Anterior cingulate cortex (tissue), 58 donors: ENCODE measurements around the gene ZNF160.
"Not testable (repeated sequence)": the region's sequence is repeated elsewhere in the genome, so short reads cannot be mapped to it uniquely, and the experiment has no call there.

Source experiments
- DNase-seq, 58 donors: peaks; one replicate each; lab custom pipeline; 2025; lab: John Stamatoyannopoulos, UW

ZNF160 gene

DNA sequence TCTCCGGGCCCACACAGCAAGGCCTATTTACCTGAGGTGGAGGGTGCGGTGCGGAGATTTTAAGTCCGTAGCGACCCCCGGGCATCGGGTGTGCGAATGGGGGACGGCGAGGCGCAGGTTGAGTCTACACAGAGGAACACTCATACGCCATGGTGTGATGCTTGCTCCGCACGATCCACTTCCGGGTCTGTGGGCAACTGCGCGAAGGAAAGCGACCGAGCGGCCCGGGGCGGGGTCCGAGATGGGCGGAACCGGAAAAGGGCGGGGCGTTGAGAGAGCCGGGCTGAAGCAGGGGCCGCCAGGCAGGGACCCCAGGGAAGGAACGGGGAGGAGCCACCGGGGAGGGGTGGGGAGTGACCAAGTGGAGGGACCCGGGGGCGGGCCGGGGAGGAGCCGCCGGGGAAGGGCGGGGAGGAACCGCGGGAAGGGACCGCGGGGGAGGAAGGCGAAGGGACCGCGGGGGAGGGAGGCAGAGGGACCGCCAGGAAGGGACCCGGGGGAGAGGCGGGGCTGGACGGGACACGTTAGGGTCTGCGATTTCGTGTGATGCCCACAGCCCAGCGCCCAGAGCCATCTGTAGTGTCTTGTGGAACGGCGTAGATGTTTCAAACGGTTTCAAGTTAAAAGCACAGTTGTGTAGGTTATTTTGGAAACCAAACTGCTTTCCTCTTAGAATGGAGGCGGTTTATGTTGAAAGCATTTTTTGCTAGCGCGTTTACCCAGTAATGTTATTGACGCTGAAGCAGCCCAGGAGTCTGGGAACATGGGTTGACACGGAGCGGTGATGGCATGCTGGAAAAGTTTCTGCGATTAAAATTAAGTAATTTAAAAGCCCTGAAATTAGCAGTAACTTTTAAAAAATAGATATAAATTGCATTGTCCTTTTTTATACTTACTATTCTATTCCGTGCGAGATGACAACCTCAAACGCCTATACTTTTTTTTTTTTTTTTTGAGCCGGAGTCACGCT is at the start of gene ZNF160:
TSS of gene ZNF160 (minus strand) at position 189 of the 970 bp plus-strand sequence. CDS start 17,146 bp downstream, outside the sequence.
- peak; percentile 82 to 99 (median 97) for DNase-seq

DNA sequence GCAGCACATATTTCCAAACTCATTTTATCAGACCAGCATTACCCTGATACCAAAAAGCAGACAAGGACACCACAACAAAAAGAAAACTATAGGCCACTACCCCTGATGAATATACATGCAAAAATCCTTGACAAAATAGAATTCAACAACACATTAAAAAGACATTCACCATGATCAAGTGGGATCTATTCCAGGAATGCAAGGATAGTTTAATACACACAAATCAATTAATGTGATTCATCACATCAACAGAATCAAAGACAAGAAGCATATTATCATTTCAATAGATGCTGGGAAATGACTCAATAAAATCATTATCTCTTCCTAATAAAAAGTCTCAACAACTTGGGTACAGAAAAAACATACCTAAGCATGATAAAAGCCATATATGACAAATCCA is 44.4 kb upstream of the ZNF160 start:
- no peak for DNase-seq

DNA sequence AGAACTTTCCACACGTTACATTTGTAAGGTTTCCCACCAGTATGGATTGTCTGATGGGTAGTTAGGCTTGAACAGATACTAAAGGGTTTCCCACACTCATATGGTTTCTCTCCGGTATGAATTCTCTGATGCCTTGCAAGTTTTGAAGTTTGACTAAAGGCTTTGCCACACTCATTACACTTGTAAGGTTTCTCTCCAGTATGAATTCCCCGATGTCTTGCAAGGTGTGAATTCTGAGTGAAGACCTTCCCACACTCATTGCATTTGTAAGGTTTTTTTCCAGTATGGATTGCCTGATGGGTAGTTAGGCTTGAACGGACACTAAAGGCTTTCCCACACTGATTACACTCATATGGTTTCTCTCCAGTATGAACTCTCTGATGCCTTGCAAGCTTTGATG is 37.1 kb upstream of the ZNF160 start:
- no peak for DNase-seq

DNA sequence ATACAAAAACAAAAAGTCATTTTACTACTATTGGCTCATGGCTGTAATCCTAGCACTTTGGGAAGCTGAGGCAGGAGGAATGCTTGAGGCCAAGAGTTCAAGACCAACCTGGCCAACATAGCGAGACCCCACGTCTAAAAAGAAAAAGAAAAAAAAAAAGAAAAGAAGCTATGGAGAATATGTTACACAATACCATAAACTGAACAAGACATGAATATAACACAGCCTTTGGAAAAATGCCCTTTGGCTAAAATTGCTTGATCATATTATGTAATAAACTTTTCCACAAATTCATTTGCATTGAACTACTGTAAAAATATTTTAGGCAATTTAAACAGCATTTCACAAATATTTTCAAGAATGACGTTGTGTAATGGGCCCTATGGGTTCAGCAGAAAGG is 33.2 kb upstream of the ZNF160 start:
- no peak for DNase-seq

DNA sequence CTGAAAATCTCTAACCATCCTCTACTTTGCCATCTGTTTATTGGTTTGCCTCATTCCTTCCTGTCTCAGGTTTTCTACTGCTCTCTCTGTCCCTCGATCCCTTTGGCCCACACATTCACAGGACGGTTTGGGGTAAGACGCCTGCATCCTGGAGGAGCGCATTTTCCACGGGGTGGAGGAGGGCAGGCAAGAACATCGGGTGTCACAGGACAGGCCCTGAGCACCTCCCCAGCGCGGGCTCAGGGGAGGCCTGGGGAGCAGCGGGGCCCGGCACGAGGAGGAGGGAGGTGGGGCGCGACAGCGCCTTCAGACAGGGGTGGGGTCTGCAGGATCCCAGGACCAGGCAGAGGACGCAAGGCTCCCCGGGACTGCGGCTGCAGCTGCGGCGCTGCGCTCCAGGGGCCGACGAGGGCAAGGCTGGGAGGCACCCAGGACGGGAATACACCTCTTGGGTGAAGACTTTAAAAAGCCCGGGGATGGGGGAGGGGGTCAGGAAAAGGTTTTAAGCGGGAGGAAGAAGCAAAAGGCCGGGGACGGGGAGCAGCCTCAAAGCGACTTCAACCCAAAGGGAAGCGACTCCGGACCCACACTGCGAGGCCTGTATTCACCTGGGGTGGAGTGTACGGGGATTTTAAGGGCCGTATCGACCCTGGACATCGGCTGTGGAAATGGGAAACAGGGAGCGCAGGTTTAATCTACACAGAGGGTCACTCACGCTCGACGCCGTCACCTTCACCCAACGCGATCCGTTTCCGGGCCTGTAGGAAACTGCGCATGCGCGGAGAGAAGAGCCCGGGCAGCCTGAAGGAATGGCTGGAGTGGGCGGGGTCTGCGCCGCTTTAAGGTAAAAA is 29.1 kb upstream of the ZNF160 start, which contains the start of gene ZNF415:
TSS of gene ZNF415 (minus strand) at position 770 of the 851 bp plus-strand sequence. CDS start 10,234 bp downstream, outside the sequence.
- DNase-seq = peak; percentile 15 to 88 (median 70)

DNA sequence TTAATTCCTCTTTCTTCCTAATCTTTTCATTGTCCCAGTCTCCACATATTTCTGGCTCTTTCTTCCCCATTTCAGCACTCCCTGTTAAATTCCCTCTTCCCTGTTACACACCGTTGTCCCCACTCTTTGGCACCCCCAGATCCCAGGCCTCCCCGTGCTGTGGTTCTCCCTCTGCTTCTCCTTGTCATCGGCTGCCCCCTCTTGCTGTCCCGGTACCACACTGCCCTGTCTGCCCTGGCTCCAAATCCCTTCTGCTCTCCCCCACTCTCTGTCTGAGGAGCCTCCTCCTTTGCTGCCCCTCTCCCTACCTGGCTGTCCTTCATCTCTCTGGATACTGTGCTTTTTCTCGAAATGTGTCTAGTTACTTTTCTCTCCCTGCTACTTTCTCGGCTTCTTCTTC is 28.5 kb upstream of the ZNF160 start:
- peak in 20 of 58 donors; percentile 1 to 55 (median 16) for DNase-seq

DNA sequence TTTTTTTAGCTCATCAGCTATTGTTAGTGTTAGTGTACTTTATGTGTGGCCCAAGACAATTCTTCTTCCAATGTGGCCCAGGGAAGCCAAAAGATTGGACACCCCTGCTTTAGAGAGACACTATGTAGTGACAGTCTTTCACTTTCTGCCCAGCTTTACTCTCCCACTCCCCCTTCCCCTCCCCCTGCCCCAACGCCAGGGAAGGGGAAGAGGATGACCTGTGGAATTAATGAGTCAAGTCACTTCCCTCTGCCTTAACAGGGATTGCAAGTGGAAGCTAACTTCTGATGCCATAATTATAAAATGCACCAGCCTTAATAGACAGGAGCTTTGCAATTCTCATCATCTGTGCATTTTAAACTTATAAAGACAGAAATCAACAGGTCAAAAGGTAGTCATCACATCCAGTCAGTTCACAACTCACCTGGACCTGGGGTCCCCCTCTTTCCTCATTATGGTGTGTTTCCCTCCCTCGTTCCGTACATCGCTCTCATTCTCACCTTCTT is 27.9 kb upstream of the ZNF160 start:
- no peak for DNase-seq

DNA sequence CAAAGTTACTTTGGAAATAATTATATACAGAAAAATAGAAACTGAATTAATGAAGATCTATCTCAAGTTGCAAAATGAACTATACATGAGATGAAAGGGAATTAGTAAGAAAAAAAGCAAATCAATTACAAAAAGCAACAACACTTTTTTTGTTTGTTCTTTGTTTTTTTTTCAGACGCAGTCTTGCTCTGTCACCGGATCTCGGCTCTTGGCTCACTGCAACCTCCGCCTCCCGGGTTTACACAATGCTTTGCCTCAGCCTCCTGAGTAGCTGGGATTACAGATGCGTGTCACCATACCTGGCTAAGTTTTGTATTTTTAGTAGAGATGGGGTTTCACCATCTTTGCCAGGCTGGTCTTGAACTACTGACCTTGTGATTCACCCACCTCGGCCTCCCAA is 27.3 kb upstream of the ZNF160 start:
- DNase-seq = peak in 8 of 58 donors; percentile 1 to 39 (median 16)

DNA sequence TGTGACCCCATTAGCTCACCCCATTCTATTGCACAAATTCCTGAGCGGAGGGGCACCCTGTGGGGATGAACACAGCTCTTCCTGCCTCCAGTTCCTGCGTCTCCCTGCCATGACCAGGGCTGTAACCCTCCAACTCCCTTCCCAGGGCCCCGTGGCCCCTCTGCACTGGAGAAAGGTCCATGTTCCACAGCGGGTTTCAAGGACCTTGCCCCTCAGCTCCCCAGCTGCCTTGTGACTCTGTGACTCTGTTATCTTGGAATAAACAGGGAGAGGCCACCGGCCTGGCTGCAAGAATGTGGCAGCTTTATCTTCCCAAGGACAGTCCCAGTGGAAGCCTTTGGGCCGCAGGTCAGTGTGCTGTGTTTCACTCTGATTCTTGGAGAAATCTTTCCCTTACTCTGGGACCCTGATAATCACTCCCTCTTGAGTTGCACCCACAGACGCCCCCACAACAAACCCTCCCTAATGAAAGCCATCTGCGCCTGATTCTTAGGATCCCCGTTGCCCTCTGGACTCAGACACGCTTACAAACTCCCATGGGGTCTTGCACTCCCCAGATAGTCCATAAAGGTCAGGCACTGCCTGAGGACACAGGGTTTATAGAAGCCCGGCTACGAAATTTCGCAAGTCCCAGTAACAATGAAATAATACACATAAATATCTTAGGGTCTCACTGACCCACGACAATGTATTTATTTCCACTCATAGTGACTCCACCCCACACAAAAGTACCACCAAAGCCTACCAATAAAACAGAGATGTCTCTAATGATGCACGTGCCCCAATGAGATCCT is 23.7 kb upstream of the ZNF160 start:
- not testable (repeated sequence) for DNase-seq

DNA sequence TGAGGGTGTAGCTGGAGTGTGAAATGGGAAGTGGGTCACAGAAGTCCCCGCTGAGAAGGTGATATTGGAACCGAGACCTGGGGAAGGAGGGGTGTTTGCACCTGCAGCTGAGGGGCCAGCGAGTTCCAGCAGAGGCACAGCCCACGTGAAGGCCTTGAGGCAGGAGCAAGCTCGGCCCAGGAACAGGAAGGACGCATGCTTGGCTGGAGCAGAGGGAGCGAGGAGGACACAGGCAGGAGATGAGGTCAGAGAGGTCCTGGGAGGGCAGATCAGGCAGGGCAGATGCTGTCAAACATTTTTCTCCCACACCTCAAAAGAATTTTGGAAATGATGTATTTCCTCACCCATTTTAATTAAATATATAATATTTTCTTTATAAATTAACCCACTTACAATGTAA is 20.2 kb upstream of the ZNF160 start:
- DNase-seq = no peak

DNA sequence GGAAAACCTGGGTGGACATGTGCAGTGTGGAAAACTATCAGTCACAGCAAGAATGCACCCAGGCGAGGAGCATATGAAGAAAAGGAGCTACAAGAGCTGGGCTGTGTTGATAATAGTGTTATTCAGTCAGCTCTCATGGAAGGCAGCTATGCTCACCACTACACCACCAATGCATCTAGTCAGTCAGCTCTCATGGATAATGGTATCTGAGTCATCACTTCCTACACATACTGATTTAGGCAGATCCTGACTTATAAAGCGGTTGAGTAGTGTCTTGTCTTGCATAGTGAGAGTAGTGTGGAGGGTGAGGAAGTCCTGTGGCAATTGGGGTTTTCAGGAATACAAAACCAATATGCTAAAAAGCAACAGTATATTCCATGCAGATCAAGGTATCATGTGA is 9.1 kb upstream of the ZNF160 start:
- DNase-seq = no peak

DNA sequence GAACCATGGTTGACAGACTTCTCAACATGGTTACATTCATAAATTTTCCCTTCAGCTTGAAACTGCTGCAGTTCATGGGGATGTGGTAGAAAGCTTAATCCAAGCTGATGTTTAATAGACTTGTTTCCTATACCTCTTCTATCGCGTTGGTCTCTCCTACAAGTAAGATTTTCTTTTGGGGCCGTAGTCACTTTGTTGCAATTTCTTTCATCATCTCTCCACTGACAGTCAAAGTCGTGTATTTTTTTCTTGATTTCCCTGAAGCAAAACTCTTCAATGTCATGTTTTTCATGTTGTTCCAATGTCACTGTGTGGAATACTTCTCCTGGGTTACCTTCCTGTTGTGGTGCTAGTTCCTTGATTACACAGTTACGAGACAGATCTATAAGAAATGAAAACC is 6.3 kb upstream of the ZNF160 start:
- DNase-seq = no peak

DNA sequence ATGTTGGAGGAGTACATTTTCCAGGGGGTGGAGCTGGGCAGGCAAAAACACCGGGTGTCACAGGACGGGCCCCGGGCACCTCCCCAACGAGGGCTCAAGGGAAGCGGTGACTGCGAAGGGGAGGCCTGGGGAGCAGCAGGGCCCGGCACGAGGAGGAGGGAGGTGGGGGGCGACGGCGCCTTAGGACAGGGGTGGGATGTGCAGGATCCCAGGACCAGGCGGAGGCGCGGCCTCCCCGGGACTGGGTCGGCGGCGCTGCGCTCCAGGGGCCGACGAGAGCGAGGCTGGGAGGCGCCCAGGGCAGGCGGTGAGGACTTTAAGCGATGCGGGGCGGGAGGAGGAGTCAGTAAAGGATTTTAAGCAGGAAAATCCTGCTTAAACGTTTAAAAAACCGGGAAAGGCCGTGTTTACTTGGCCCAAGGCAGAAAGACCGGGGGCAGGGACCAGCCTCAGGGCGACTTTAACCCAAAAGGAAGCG is 427 bp downstream of the ZNF160 start:
- peak in 15 of 58 donors; percentile 13 to 57 (median 36) for DNase-seq

DNA sequence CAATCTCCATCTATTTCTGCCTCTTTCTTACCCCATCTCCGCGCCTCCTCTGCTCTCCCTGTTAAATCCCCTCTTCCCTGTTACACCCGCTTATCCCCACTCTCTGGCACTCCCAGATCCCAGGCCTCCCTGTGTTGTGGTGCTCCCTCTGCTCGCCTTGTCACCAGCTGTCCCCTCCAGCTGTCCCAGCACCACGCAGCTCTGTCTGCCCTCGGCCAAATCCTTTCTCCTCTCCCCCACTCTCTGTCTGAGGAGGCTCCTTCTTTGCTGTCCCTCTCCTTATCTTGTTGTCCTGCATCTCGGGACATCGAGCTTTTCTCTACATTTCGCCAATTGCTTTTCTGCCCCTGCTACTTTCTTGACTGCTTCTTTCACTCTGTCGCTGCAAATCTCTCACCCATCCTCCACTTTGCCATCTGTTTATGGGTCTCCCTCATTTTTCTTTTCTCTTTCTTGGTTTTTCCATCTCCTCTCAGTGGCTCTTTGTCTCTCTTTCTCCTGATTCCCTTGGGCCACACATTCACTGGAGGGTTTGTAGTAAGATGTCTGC is 941 bp downstream of the ZNF160 start:
- DNase-seq = peak in 5 of 58 donors; percentile 2 to 30 (median 9)

DNA sequence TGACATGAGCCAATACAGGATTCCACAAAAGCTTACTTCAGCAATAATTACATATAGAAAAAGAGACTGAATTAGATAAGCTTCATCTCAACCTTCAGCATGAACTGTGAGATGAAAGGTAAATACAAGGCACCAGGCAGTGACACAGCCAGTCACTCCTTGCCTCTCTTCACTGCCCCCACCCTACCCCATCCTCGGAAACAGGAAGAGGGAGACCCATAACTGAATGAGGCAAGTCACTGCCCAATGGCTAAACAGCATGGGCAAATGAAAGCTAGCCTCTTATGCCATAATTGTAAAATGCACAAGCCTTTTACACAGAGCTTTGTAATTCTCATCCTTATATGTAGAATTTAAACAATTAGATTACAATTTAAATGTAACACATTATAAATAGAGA is 1.7 kb downstream of the ZNF160 start:
- DNase-seq = no peak

DNA sequence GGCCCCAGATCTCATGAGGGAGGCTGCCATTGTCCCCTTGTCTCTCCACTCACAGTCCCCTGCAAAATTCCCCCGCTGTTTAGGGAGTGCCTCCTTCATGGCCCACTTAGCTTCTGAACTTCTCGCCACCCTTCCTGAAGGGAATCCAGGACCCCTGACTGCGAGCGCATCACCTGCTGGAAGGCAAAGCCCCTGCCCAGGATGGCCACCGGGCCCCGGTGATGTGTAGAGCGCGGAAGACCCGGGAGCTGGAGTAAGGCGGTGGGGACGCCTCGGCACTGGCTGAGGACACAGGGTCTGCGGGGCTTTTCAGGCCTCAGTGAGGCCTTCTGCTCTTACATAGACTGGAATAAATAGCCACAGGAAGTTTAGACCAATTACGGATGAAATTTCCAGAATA is 4.7 kb downstream of the ZNF160 start:
- not testable (repeated sequence) for DNase-seq

DNA sequence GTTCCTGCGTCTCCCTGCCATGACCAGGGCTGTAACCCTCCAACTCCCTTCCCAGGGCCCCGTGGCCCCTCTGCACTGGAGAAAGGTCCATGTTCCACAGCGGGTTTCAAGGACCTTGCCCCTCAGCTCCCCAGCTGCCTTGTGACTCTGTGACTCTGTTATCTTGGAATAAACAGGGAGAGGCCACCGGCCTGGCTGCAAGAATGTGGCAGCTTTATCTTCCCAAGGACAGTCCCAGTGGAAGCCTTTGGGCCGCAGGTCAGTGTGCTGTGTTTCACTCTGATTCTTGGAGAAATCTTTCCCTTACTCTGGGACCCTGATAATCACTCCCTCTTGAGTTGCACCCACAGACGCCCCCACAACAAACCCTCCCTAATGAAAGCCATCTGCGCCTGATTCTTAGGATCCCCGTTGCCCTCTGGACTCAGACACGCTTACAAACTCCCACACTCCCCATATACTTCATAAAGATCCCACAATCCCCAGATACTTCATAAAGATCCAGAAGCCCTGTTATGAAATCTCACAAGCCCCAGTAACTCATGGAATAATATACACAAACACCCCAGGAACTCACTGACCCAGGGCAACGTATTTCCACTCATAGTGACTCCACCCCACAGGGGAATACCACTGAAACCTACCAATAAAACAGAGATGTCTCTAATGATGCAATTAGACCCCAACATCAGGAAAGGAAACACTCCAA is 6.1 kb downstream of the ZNF160 start:
- DNase-seq = not testable (repeated sequence)

DNA sequence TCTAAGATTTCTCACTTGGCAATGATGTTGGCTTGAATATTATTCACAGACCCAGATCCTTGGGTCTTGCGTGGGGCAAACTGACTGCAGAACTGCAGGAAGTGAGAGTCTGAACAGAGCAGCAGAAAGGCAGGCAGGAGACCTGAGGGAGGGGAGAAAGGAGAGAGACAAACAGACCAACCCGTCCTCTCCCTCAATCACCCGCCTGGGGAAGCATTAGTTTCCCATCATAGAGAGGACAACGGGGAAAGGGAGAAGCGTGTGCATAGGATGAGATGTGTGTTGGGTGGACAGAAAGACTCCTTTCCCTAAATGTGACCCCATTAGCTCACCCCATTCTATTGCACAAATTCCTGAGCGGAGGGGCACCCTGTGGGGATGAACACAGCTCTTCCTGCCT is 6.6 kb downstream of the ZNF160 start:
- DNase-seq = not testable (repeated sequence)
